NCI-H1105 treated with DMSO at 0.1 percent for 48 hours (cell line): Measurements from ENCODE around the gene WDR7.

ENCODE experiments used
- DNase-seq: peaks from one replicate; lab custom pipeline; 2025; lab: John Stamatoyannopoulos, UW

WDR7 gene

DNA sequence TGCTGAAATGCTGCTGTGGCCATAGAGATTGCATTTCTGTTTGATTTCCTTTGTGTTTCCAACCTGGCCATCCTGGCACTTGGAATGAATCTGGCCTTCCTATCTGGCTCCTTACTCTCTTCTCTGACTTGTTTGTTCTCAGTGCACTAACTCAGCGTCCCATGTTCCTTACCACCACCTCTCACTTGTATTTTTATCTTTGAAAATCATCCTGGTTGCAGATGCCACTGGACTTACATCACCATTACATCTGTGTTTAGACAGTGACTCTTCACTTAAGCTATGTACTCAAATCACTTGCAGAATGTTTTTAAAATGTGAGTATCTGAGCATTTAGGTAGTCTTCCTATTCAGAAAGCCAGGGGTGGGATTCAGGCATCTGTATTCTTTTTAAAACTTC is 239.5 kb downstream of the WDR7 start:
- DNase-seq = no peak

DNA sequence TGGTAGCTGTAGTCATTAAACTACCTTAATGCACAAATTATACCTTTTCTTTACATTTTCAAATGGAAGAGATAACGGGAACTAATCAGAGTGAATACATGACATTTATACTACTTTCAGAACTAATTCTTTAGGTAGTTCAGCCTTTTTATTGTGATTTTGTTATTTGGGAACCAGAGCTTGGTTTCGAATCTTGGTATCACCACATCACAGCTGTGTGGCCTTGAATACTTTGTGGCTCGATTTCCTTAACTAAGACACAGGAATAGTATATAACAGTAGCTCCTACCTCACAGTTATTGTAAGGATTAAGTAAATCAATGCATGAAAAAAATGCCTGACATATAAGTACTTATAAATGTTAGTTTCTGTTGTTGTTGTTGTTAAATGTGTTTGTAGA is 240.0 kb downstream of the WDR7 start:
- no peak for DNase-seq

GRCh38 chr18:56891870-56892269 is 240.7 kb downstream of the WDR7 start:
- DNase-seq = no peak

GRCh38 chr18:56897122-56897521 is 246.0 kb downstream of the WDR7 start:
- DNase-seq = no peak

- DNase-seq = no peak
These were observed 248.5 kb downstream of the WDR7 start for GRCh38 chr18:56899660-56900059.

DNA sequence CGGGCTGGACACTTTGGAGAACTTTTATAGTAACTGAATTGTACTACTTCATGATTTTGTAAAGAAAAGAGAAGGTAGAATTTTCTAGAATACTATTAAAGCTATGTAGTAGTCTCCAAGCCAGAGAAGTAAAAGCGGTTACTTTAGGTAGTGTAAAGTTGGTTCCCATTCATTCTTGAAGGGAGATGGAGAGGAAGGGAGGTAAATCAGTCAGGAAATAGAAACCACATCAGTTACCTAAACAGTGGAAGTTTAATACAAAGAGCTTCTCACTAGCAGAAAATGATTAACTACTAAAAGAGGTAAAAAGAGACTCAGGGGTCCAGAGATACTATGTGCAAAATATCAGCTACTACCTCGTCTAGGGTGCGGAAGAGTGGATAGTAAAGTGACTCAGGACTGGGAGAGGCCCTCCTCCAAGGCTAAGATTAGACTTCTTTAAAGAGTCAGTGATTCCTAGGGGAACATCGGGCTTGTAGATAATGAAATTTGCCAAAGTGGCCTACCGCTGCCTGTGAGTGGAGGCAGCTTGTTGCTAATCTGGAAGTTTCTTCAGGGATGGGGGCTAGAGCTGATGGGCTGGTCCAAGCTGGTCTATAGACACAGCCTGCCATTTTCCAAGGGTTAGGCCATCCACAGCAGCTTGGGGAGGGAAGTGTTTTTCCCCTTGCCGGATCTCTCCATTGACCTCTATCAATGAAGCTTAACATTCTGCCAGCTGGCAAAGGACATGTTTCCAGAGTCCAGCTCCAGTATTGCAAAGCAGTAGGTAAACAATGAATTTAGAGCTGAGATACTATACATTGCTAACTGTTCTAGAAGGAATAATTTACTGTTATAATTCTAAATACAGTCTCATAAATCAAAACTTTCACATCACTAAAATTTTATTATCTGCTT is 249.3 kb downstream of the WDR7 start:
- no peak for DNase-seq

DNA sequence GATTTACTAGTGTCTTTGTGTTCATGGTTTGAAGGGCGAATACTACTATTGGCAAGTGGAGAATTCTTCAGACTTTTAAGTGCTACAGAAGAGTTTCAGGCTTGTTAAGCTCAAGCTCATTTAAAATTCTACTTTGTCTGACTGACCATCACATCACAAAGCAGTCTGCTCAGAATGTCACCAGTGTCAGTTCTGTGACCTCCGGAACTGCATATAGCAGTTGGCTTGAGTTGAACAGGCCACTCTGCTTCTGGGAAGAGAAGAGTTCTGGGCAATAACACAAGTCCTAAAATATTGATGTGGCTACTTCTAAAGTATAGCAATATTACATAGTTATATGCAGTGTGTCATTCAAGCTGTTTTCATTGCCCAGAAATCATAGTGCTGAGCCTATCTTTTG is 250.8 kb downstream of the WDR7 start:
- no peak for DNase-seq

DNA sequence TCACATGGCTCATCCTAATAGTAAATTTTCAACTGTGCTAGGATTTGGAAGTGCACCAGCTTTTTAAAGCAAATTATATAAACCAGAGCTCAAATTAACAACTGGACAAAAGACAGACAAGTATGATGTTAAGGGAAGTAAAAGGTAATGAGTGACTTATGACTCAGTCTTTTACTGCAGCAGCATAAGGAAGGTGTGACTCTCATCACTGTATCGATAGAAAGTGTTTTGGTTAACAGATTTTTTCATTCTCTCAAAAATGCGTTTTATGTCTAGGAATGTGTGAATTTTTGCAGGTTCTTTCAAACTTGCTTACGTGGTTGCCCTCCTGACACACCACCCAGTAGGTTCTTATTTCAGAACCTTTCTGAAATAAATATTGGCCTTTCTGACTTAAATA is 251.5 kb downstream of the WDR7 start:
- no peak for DNase-seq

- no peak for DNase-seq
These were observed 252.5 kb downstream of the WDR7 start for GRCh38 chr18:56903686-56904085.

DNA sequence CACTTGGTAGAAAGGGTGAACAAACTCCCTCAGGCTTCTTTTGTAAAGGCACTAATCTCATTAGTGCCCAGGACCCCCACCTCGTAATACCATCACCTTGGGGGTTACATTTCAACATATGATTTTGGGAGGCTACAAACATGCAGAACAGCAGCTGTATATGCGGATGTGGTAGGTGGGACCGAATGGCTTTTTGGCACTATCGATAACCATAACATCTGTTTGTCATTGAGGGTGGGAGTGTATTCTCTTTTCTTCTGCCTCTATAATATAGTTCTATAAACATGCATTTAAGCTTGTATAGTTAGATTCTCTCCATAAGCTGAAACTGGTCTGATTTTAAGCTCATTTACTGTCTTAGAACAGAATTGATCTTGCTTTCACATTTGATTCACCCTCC is 256.6 kb downstream of the WDR7 start:
- no peak for DNase-seq

DNA sequence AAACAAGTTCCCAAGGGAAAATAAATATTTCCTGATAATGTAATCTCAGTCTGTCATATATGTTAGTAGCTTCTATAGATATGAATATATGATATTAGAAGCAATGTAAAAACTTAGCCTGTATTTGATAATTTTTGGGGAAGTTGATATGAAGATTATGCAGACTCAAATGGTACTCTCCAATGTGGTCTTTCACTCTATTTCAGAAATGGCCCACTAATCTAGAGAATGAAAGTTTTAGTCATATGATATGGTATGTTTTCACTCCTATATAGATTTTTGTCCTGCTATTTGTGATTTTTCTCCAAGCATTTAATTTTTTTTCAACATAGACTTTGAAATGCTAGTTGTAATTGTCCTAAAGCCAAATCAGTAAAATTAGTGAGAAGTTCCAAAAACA is 259.1 kb downstream of the WDR7 start:
- DNase-seq = no peak

DNA sequence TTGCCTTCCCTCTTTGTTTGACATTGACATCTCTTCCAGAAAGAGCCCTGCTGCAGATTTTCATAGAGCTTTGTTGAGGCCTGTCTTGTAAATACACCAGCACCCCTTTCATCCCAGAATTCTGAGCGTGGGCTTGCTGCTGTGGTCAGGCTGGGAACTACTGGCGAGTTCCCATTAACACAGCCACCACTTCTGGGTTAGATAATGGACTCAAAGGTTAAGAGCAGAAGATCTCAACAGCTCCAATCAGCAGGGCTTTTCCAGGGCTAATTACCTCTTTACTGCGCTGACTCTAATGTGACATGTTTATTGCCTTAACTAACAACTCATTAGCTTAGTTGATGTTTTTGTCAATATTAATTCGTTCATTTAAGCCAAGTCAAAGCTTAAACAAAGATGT is 259.8 kb downstream of the WDR7 start:
- DNase-seq = peak; percentile 67

DNA sequence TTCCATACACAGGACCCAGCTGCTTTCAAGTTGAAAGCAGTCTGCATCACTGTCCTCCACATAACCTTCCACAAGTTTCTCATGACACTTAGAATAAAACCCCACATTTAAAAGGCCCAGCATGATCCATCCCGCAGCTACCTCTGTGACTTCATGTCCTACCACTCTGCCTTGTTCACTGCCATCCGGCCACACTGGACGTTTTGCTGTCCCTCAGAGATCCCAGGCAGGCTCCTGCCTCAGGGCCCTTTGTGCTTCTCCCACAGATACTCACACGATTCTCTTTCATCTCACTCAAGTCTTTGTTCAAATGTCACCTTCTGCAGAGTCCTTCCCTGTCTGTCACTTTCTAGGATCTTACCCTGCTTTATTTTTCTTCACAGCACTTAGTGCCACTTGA is 262.8 kb downstream of the WDR7 start:
- no peak for DNase-seq

DNA sequence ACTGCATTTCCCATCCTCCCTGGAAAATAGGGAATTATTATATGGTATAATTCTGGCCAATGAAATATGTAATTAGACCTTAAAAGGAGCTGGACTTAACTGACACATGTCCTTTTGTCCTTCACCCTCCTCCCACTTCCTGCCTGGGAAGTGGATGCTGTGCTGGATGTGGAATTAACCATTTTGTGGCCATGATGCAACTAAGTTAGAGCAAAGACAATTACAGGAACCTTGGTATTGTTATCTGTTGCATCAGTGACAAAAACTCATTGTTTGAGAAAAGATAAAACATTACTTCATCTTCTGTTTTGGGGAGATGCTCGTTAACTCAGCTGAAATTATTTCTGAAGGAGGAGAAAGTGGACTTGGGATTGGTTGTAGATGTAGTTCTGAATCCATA is 268.0 kb downstream of the WDR7 start:
- no peak for DNase-seq

DNA sequence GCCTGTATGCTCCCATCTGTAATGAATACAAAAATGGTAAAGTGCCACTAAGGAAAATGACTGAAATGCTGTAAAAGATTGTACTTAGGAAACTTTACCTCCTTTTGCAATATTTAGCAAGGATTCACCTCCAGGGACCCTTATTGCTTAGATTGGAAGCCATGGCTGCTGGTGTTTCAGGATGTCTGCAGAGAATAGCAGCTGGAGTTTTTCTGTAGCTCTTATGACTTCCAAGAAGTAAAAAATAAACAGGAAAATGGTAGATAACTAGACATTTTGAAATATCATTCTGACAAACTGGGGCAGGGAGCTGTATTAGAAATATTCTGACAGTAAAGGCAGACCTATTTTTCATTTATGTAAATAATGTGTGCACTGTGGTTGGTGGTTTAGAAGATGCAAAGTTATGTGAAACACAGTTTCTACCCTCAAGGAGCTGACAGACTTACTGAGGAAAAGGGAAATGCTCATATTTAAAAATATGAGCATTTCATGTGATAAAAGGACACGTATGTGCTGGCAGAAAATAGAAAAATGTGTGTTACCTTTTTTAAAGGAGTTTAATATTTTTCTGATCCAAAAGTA is 270.8 kb downstream of the WDR7 start:
- no peak for DNase-seq

GRCh38 chr18:56926734-56927133 is 275.6 kb downstream of the WDR7 start:
- DNase-seq = no peak

- DNase-seq = no peak
These were observed 276.6 kb downstream of the WDR7 start for GRCh38 chr18:56927786-56928185.

DNA sequence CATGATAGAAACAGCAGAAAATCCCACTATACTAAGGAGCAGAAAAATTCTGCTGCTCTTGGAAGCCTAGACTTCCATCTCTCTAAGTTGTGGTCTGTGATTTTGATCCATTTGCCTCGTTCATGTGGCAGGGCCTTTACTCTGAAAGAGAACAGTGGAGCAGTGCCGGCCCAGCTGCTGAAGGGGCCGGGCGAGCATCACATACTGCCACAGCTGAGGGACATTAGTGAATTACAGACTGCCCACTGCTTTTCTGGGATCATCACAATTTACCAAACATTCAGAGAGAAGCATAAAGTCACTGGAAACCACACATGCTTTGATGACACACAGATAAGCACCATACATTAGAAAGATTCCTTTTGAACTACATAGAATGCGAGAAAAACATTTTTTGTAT is 278.7 kb downstream of the WDR7 start:
- DNase-seq = no peak

GRCh38 chr18:56933472-56933871 is 282.3 kb downstream of the WDR7 start:
- DNase-seq = no peak

GRCh38 chr18:56934131-56934530 is 283.0 kb downstream of the WDR7 start:
- DNase-seq = no peak

DNA sequence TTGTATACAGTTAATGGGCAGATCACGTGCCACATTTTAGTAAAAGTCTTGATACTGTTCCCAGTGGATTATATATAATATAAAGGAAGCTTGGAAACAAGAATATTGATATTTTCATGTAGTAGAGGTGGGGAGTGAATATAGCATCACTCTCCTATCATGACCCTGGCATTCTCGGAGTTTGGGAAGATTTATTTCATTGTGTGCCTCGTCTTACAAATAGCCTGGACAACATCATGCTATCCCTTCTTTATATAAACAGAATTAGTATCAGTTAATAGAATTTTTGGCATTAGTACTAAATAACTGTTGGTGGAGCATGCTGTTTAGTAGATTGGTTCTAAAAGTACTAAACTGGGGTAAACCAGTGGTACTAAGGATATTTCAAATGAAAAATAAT is 283.7 kb downstream of the WDR7 start:
- no peak for DNase-seq

GRCh38 chr18:56935434-56936040 is 284.4 kb downstream of the WDR7 start:
- DNase-seq = no peak

- DNase-seq = no peak
These were observed 285.3 kb downstream of the WDR7 start for GRCh38 chr18:56936457-56936856.
